Mesenchymal stem cell (in vitro differentiated cells and primary cell): ENCODE data around the gene CDK3.
"Not testable (repeated sequence)": the region's sequence is repeated elsewhere in the genome, so short reads cannot be mapped to it uniquely, and the experiment has no call there.

Source experiments
- DNase-seq: peaks from one replicate; pipeline ENCODE4 v3.0.0-alpha.2; 2013
- H2AFZ ChIP-seq: one replicate; pipeline ENCODE4 v1.6.1; 2013; ENCODE audit warnings: low read depth, mild to moderate bottlenecking, control low read depth, inconsistent platforms, low read length, moderate library complexity
- H2AK5ac ChIP-seq: 2 replicates; pipeline ENCODE4 v1.6.1; 2013; ENCODE audit warnings: low read length, moderate library complexity, mild to moderate bottlenecking, inconsistent platforms; ENCODE audit not compliant: severe bottlenecking
- H2BK120ac ChIP-seq: one replicate; pipeline ENCODE4 v1.6.1; 2013; ENCODE audit warnings: low read depth, mild to moderate bottlenecking, inconsistent platforms, low read length, moderate library complexity
- H2BK12ac ChIP-seq, 2 experiments: one replicate each; pipeline ENCODE4 v1.6.1; 2013; ENCODE audit warnings: inconsistent platforms in 2 of 2, low read length in 2 of 2, mild to moderate bottlenecking in 2 of 2, moderate library complexity in 2 of 2, control low read depth in 1 of 2
- H2BK15ac ChIP-seq: one replicate; pipeline ENCODE4 v1.6.1; 2013; ENCODE audit warnings: mild to moderate bottlenecking, low read depth, inconsistent platforms; ENCODE audit not compliant: poor library complexity, severe bottlenecking
- H2BK5ac ChIP-seq: 2 replicates; pipeline ENCODE4 v1.6.1; 2013; ENCODE audit warnings: low read depth, mild to moderate bottlenecking, low read length, control low read depth, inconsistent platforms; ENCODE audit not compliant: poor library complexity, severe bottlenecking
- H3K14ac ChIP-seq, 2 experiments: one replicate each; pipeline ENCODE4 v1.6.1; 2013; ENCODE audit warnings: inconsistent platforms in 2 of 2, low read length in 2 of 2, control low read depth in 1 of 2, mild to moderate bottlenecking in 1 of 2, moderate library complexity in 1 of 2
- H3K18ac ChIP-seq, 2 experiments: one replicate each; pipeline ENCODE4 v1.6.1; 2013; ENCODE audit warnings: inconsistent platforms in 2 of 2, low read length in 2 of 2, control low read depth in 1 of 2, low read depth in 1 of 2, mild to moderate bottlenecking in 1 of 2
- H3K23ac ChIP-seq, 2 experiments: one replicate each; pipeline ENCODE4 v1.6.1; 2013; ENCODE audit warnings: inconsistent platforms in 2 of 2, low read length in 2 of 2, mild to moderate bottlenecking in 2 of 2, moderate library complexity in 2 of 2, control low read depth in 1 of 2
- H3K27ac ChIP-seq: 2 replicates; pipeline ENCODE4 v1.5.1; 2013; ENCODE audit warnings: mild to moderate bottlenecking, moderate library complexity, low read length, control low read depth, inconsistent platforms; ENCODE audit not compliant: poor library complexity, severe bottlenecking
- H3K27me3 ChIP-seq, 2 experiments: 2 replicates each; pipeline versions ENCODE4 v1.6.1 to v1.7.0; 2013; ENCODE audit warnings: low read length in 2 of 2, mild to moderate bottlenecking in 2 of 2, moderate library complexity in 2 of 2, control low read depth in 1 of 2, inconsistent platforms in 1 of 2; ENCODE audit not compliant: control insufficient read depth in 1 of 2, insufficient read depth in 1 of 2
- H3K36me3 ChIP-seq, 2 experiments: 2 replicates each; pipeline versions ENCODE4 v1.6.1 to v1.7.0; 2013; ENCODE audit warnings: low read length in 2 of 2, control low read depth in 1 of 2, inconsistent platforms in 1 of 2, low read depth in 1 of 2, mild to moderate bottlenecking in 1 of 2; ENCODE audit not compliant: insufficient read depth in 2 of 2, control insufficient read depth in 1 of 2
- H3K4ac ChIP-seq, 2 experiments: one replicate each; pipeline ENCODE4 v1.6.1; 2013; ENCODE audit warnings: inconsistent platforms in 2 of 2, low read length in 2 of 2, mild to moderate bottlenecking in 2 of 2, moderate library complexity in 2 of 2, control low read depth in 1 of 2, low read depth in 1 of 2
- H3K4me1 ChIP-seq: 2 replicates; pipeline ENCODE4 v1.6.1; 2013; ENCODE audit warnings: low read depth, low read length, control low read depth; ENCODE audit not compliant: control insufficient read depth, insufficient read depth
- H3K4me2 ChIP-seq: 2 replicates; pipeline ENCODE4 v1.6.1; 2013; ENCODE audit warnings: low read length, mild to moderate bottlenecking, inconsistent platforms; ENCODE audit not compliant: poor library complexity, severe bottlenecking
- H3K4me3 ChIP-seq, 2 experiments: 2 replicates each; pipeline versions ENCODE4 v1.5.1 to v1.7.0; 2013; ENCODE audit warnings: low read length in 2 of 2, mild to moderate bottlenecking in 2 of 2, control low read depth in 1 of 2, low read depth in 1 of 2; ENCODE audit not compliant: insufficient read depth in 1 of 2
- H3K79me1 ChIP-seq: replicated peaks from 2 replicates; pipeline ENCODE4 v1.6.1; 2013; ENCODE audit warnings: mild to moderate bottlenecking, control low read depth, low read length, inconsistent platforms; ENCODE audit not compliant: poor library complexity, severe bottlenecking
- H3K9ac ChIP-seq: 2 replicates; pipeline ENCODE4 v1.7.0; 2013; ENCODE audit warnings: mild to moderate bottlenecking, low read length, moderate library complexity
- H3K9me3 ChIP-seq: 2 replicates; pipeline ENCODE4 v1.7.0; 2013; ENCODE audit warnings: mild to moderate bottlenecking, low read length; ENCODE audit not compliant: control insufficient read depth
- H4K8ac ChIP-seq: one replicate; pipeline ENCODE4 v1.6.1; 2013; ENCODE audit warnings: inconsistent platforms, mild to moderate bottlenecking, low read length, moderate library complexity
- H4K91ac ChIP-seq: one replicate; pipeline ENCODE4 v1.6.1; 2013; ENCODE audit warnings: mild to moderate bottlenecking, low read length, inconsistent platforms
- WGBS: methylation state at CpG from one replicate; pipeline ENCODE4 v1.1.7; 2013; ENCODE audit warnings: mixed read lengths; 5-methylcytosine and 5-hydroxymethylcytosine counted together

The CDK3 gene

GRCh38 chr17:75959839-75960511 is 40.7 kb upstream of the CDK3 start:
- Histone ChIP-seq H2BK12ac (no peak overlapping the region), H2AK5ac (no peak overlapping the region), H4K8ac (no peak overlapping the region), H3K4ac (no peak overlapping the region), H3K14ac (no peak overlapping the region), H3K4me3 (no peak overlapping the region), H4K91ac (no peak overlapping the region), H3K27ac (no peak overlapping the region), H2BK15ac (no peak overlapping the region), H3K9ac (no peak overlapping the region), H3K4me2 (no peak overlapping the region), H2BK120ac (no peak overlapping the region), H3K4me1 (no peaks in the 10 kb centered on the region), H3K18ac (no peak overlapping the region), H3K36me3 (peaks cover 20 to 47% of the 10 kb centered on the region in 2 experiments), H3K27me3 (no peaks in the 10 kb centered on the region), H2AFZ (no peak overlapping the region), H3K9me3 (no peaks in the 10 kb centered on the region), H3K23ac (no peak overlapping the region), H2BK5ac (no peak overlapping the region), H3K79me1 (peaks cover 27% of the 10 kb centered on the region)
- no peak for DNase-seq
- WGBS, result 98% methylated on average over 10 of the region's 11 CpGs

DNA sequence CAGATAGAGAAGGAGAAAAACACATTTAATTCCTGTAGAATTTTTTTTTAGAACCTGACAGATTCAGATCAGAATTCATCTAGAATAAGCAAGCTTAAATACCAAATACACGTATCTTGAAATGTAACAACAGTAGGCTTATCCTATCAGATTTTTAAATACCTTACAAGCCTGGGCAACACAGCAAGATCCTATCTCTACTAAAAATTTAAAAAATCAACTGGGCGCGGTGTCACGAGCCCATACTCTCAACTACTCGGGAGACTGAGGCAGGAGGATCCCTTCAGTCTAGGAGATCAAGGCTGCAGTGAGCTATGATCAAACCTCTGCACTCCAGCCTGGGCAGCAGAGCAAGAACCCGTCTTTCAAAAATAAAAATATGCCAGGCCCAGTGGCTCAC is 35.2 kb upstream of the CDK3 start:
- no peak overlapping the region for H2BK5ac ChIP-seq
- H2BK15ac ChIP-seq, result no peak overlapping the region
- H4K91ac ChIP-seq, result no peak overlapping the region
- no peak overlapping the region for H3K9ac ChIP-seq
- H4K8ac ChIP-seq, result no peak overlapping the region
- H3K4ac ChIP-seq, result no peak overlapping the region
- no peak overlapping the region for H3K4me2 ChIP-seq
- H2AK5ac ChIP-seq, result no peak overlapping the region
- 98% methylated on average over 6 of the region's 6 CpGs for WGBS
- H3K9me3 ChIP-seq, result no peaks in the 10 kb centered on the region
- no peak overlapping the region for H2BK12ac ChIP-seq
- H2AFZ ChIP-seq, result no peak overlapping the region
- H3K14ac ChIP-seq, result no peak overlapping the region
- H3K4me1 ChIP-seq, result no peaks in the 10 kb centered on the region
- no peak for DNase-seq
- H3K36me3 ChIP-seq, result peaks cover 3 to 20% of the 10 kb centered on the region in 2 experiments
- no peak overlapping the region for H3K23ac ChIP-seq
- H3K27ac ChIP-seq, result no peak overlapping the region
- H3K27me3 ChIP-seq, result no peaks in the 10 kb centered on the region
- no peak overlapping the region for H3K18ac ChIP-seq
- H3K4me3 ChIP-seq, result no peak overlapping the region
- no peak overlapping the region for H2BK120ac ChIP-seq
- H3K79me1 ChIP-seq, result peaks cover 17% of the 10 kb centered on the region

- not testable (repeated sequence) for H2AFZ ChIP-seq, H3K4me2 ChIP-seq, H2BK15ac ChIP-seq, H3K9ac ChIP-seq, H2BK12ac ChIP-seq, DNase-seq, H2BK5ac ChIP-seq, H2AK5ac ChIP-seq, H3K27me3 ChIP-seq, H3K4me1 ChIP-seq, H3K9me3 ChIP-seq, H2BK120ac ChIP-seq, H3K4ac ChIP-seq, H3K27ac ChIP-seq, H3K23ac ChIP-seq, H3K18ac ChIP-seq, H4K91ac ChIP-seq, H4K8ac ChIP-seq, H3K14ac ChIP-seq, H3K4me3 ChIP-seq
- Histone ChIP-seq H3K79me1 (peaks cover 12% of the 10 kb centered on the region), H3K36me3 (peaks cover 10 to 38% of the 10 kb centered on the region in 2 experiments)
- 78% methylated on average over 6 of the region's 10 CpGs for WGBS
These were observed 31.6 kb upstream of the CDK3 start for GRCh38 chr17:75969044-75969443.

GRCh38 chr17:75970011-75970523 is 30.6 kb upstream of the CDK3 start:
- Histone ChIP-seq H3K4ac (no peak overlapping the region), H3K18ac (no peak overlapping the region), H3K36me3 (peaks cover 11 to 44% of the 10 kb centered on the region in 2 experiments), H2AK5ac (no peak overlapping the region), H3K4me2 (no peak overlapping the region), H3K4me1 (peaks cover 1% of the 10 kb centered on the region), H2AFZ (no peak overlapping the region), H2BK15ac (no peak overlapping the region), H3K79me1 (peaks cover 11% of the 10 kb centered on the region), H3K4me3 (no peak overlapping the region), H3K27me3 (no peaks in the 10 kb centered on the region), H3K23ac (no peak overlapping the region), H2BK120ac (no peak overlapping the region), H2BK12ac (no peak overlapping the region), H3K14ac (no peak overlapping the region), H4K91ac (no peak overlapping the region), H4K8ac (no peak overlapping the region), H2BK5ac (no peak overlapping the region), H3K27ac (no peak overlapping the region), H3K9me3 (no peaks in the 10 kb centered on the region), H3K9ac (no peak overlapping the region)
- 67% methylated on average over 3 of the region's 4 CpGs for WGBS
- DNase-seq, result no peak
